ENCODE measurements around the gene MRPL42. TPM values are rescaled to one million over a fixed set of nuclear protein-coding genes. Genes with fewer than 3 reads are reported as not detected.
"Not testable (repeated sequence)": the region's sequence is repeated elsewhere in the genome, so short reads cannot be mapped to it uniquely, and the experiment has no call there.

The MRPL42 gene
- total RNA-seq, 4 donors from 2014 or later, result 49.1 to 52.1 (median 50.8) TPM

DNA sequence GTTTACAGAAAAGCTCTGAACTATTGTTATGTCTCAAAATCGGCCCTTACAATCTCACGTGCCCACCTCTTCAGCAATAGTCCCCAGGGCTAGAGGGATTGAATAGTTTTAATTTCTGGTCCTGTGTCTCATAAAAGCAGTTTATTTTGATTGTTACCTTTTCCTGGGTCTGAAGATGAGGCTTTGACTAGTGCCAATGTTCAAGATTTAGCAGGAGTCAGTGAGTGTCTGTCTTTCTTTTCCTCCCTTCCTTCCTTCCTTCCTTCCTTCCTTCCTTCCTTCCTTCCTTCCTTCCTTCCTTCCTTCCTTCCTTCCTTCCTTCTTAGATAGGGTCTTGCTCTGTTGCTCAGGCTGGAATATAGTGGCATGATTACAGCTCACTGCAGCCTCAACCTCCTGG, 80.5 kb downstream of the MRPL42 start:
- no peak for TF ChIP-seq EP300 (IDR thresholded peaks at IDR 0.05)
- TF ChIP-seq CTCF (IDR thresholded peaks at IDR 0.05), result no peak
- TF ChIP-seq POLR2AphosphoS5 (IDR thresholded peaks at IDR 0.05), result no peak
- TF ChIP-seq POLR2A (IDR thresholded peaks at IDR 0.05), result no peak
- H3K27ac ChIP-seq, result no peak overlapping the region
- no peaks in the 10 kb centered on the region for H3K36me3 ChIP-seq
- DNase-seq (ENCODE audit: low spot score in 2 of 2), result no peak
- no peaks in the 10 kb centered on the region for H3K4me1 ChIP-seq
- H3K4me3 ChIP-seq, result no peak overlapping the region
- no peaks in the 10 kb centered on the region for H3K27me3 ChIP-seq
- WGBS, result 93% methylated on average over 2 of the region's 2 CpGs
- no peaks in the 10 kb centered on the region for H3K9me3 ChIP-seq

GRCh38 chr12:93549174-93549573, 81.9 kb downstream of the MRPL42 start:
- Histone ChIP-seq H3K36me3 (no peaks in the 10 kb centered on the region), H3K27me3 (no peaks in the 10 kb centered on the region), H3K4me3 (no peak overlapping the region), H3K9me3 (no peaks in the 10 kb centered on the region), H3K4me1 (no peaks in the 10 kb centered on the region), H3K27ac (no peak overlapping the region)
- WGBS, result 78% methylated on average over 6 of the region's 6 CpGs
- TF ChIP-seq CTCF (IDR thresholded peaks at IDR 0.05), result no peak
- no peak for TF ChIP-seq EP300 (IDR thresholded peaks at IDR 0.05)
- no peak for TF ChIP-seq POLR2AphosphoS5 (IDR thresholded peaks at IDR 0.05)
- no peak for TF ChIP-seq POLR2A (IDR thresholded peaks at IDR 0.05)
- DNase-seq (ENCODE audit: low spot score in 2 of 2), result no peak

GRCh38 chr12:93550748-93551611, 83.7 kb downstream of the MRPL42 start:
- H3K27me3 ChIP-seq, result no peaks in the 10 kb centered on the region
- no peak for DNase-seq (ENCODE audit: low spot score in 2 of 2)
- no peak for TF ChIP-seq CTCF (IDR thresholded peaks at IDR 0.05)
- no peak for TF ChIP-seq EP300 (IDR thresholded peaks at IDR 0.05)
- TF ChIP-seq POLR2A (IDR thresholded peaks at IDR 0.05), result no peak
- TF ChIP-seq POLR2AphosphoS5 (IDR thresholded peaks at IDR 0.05), result no peak

DNA sequence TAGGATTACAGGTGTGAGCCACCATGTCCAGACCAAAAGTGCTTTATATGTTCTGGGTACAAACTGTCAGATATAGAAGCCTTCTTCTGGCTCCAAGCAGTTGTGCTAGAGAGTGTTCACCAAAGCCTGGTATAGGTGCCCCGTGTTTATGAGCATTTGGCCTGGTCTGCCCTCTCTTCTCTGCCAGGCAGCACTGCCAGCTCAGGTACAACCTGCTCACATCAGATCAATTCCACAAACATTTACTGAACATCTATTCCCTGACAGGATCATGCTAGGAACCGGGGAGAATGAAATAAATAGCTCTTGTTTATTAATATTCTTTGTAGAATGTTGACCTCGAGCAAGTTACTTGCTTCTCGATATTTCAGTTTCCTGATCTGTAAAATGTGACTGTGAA, 85.1 kb downstream of the MRPL42 start:
- Histone ChIP-seq H3K4me1 (no peaks in the 10 kb centered on the region), H3K27me3 (no peaks in the 10 kb centered on the region), H3K4me3 (no peak overlapping the region), H3K27ac (no peak overlapping the region), H3K9me3 (no peaks in the 10 kb centered on the region), H3K36me3 (no peaks in the 10 kb centered on the region)
- 67% methylated on average over 4 of the region's 4 CpGs for WGBS
- TF ChIP-seq POLR2A (IDR thresholded peaks at IDR 0.05) (no peak), CTCF (IDR thresholded peaks at IDR 0.05) (no peak), POLR2AphosphoS5 (IDR thresholded peaks at IDR 0.05) (no peak), EP300 (IDR thresholded peaks at IDR 0.05) (no peak)
- DNase-seq (ENCODE audit: low spot score in 2 of 2), result no peak

More at GRCh38 chr12:93550748-93551611, 83.7 kb downstream of the MRPL42 start:
- no peaks in the 10 kb centered on the region for H3K4me1 ChIP-seq
- no peaks in the 10 kb centered on the region for H3K36me3 ChIP-seq
- H3K4me3 ChIP-seq, result no peak overlapping the region
- H3K9me3 ChIP-seq, result no peaks in the 10 kb centered on the region
- H3K27ac ChIP-seq, result no peak overlapping the region
- 82% methylated on average over 11 of the region's 11 CpGs for WGBS

- H3K36me3 ChIP-seq; H3K4me3 ChIP-seq; H3K4me1 ChIP-seq; DNase-seq (ENCODE audit: low spot score in 2 of 2); H3K27ac ChIP-seq; H3K27me3 ChIP-seq; H3K9me3 ChIP-seq: not testable (repeated sequence)
Measured at GRCh38 chr12:93557879-93558278, 90.6 kb downstream of the MRPL42 start.

DNA sequence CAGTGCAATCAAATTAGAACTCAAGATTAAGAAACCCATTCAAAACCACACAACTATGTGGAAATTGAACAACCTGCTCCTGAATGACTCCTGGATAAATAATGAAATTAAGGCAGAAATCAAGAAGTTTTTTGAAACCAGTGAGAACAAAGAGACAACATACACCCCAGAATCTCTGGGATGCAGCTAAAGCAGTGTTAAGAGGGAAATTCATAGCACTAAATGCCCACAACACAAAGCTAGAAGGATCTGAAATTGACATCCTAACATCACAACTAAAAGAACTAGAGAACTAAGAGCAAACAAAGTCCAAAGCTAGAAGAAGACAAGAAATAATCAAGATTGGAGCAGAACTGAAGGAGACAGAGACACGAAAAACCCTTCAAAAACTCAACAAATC, 91.4 kb downstream of the MRPL42 start:
- H3K4me1 ChIP-seq; H3K4me3 ChIP-seq; H3K27me3 ChIP-seq; DNase-seq (ENCODE audit: low spot score in 2 of 2); H3K27ac ChIP-seq; H3K36me3 ChIP-seq; H3K9me3 ChIP-seq: not testable (repeated sequence)
- WGBS, result 95% methylated on average over 1 of the region's 1 CpG
